Activated effector memory CD4-positive, alpha-beta T cell treated with Interleukin-2 at 50 U/mL for 16 hours (primary cell): ENCODE data around the gene KCNK7.

Experiments used
- DNase-seq: peaks from one replicate; pipeline ENCODE4 v3.0.0-alpha.2; 2020

Gene KCNK7

DNA sequence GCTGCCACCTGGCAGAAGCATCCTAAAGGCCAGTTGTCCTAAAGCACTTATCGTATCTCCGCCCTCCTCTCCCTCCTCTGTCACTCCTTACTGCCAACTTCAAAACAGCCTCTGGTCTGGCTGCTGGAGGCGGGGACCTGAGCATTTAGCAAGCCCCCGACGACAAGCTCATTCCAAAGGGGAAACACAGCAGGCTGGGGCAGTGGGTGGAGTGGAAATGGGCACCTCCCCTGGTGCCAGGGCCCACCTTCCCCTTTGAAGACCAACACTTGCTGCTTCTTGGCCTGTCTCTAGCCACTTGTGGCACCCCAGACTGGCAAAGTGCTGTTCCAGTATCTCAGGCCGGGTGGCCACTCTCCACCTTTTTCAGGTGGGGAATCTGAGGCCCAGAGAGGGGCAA is 14.8 kb upstream of the KCNK7 start:
- no peak for DNase-seq

DNA sequence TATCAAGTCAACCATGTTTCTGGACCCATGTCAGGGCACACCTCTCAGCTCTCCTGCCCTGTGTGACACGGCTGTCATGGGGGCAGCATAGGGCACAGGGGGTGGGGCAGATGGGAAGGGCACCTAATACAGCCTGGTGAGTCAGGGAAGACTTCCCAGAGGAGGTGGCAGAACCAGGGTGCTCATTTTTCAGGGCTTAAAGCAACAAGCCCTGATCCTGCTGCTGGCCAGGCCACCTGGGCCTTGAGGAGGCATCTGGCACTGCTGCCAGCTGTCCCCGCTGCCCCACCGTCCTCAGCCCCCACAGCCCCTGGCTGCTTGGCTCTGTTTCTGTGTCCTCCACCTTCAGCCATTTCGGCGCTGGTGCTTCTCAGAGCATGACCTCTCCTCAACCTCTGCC is 14.1 kb upstream of the KCNK7 start:
- DNase-seq: no peak

DNA sequence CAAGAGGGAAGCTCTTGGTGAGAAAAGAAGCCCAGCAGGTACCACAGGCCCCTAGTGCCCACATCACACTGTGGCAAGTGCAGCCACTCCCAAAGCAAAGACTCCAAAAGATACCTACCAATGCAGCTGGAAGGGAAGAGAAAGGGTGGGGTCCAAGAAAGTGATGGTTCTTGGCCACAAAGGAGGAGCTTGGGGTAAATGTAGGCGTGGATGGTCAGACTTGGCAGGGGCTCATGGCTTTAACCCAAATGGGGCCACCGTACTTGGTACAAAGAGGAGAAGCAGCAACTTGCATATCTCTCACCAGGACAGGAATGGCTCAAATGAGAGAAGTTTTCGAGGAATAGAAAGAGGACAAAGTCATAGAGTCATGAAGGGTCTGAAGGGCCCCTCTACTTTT is 13.6 kb upstream of the KCNK7 start:
- DNase-seq: no peak

DNA sequence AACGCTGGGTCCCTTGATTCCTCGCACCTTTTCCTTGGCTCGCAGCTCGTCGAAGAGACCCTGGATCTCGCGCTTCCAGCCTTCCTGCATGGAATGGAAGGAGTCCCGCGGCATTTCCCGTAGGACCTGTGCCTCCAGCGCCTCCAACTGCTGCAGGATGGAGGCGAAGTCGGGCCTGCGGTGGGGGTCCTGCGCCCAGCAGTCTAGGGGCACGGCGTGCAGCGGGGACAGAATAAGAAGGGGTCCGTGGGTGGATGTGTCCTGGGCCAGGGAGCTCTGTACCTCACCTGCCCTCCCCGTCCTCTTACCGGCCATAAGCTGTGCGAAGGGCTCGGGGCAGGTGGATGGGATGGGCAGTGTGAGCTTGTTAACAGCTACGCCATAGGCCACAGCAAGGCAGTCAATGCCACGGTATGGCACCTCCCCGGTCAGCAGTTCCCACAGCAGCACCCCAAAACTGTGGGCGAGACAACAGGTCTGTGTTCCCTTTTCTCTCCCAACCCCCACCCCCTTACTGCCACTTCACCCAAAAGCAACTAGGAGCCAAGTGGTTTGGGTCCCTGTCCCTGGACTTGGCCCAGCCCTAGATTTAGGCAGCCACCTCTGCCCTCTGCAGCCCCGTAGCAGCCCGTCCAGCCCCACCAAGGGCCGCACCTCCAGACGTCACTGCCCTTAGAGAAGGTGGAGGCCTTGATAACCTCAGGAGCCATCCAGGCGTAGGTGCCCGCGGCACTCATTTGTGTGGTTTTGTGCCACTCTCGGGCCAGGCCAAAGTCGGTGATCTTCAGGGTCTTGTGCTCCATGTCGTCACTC is 12.2 kb upstream of the KCNK7 start:
- no peak for DNase-seq

DNA sequence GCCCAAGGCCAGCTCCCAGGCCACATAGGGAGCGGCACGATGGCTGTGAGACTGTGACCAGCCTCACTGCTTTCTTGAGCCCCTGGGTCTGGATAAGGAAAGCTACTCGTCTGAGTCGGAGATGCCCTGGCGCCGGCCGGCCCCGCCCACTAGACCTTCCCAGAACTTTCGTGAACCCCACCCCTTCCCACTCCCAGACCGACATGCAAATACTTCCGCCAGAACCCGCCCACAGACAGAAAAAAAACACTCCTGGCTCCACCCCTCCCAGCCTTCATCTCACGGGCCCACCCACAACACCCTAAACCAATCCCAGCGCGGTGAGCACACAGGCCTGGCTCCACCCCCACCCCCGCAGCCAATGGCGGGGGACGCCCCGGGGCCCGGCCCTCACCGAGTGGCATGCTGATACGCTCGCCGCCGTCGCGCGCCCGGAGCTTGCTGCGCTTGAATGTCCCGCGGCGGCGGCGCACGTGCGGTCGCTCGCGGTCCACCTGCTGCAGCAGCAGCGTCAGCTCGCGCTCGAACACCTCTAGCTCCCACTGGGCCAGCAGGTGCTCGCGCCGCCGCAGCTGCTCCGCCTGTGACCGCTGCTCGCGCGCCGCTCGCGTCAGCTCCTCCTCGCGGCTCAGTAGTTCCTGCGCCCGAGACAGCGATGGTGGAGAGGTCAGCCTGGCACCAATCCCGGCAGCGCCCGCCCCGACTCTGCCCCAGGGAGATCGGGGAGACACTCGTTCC is 11.4 kb upstream of the KCNK7 start:
- no peak for DNase-seq

DNA sequence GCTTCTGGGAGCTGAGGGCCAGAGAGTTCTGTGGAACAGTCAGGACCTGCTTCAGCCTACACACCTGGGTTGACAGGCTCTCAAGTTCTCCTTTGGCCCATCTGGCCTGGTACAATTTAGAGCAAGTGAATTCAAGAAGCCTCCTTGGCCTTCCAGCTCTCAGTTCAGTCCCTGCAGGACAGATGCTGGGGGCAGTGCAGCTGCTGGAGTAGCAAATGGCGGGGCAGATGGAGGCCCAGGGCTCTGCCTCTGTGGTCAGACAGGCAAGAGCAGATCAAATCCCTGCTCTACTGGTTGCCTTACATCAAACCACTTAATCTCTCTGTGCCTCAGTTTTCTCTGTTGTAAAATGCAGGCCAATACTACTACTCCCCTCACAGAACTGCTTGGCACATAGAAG is 8.7 kb upstream of the KCNK7 start:
- no peak for DNase-seq

DNA sequence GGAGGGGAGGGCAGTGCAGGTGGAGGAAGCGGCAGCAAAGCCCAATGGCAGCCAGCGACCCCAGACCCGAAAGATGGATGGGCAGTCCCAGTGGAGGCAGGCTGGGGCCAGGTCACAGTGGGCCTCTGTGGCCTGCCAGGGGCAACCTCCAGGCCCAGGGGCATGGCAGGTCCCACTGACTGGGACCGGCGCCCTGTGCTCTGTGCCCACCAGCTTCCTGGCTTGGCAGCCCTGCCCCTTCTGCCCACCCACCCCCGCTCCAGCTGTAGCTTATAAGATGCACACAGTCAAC is 4.3 kb upstream of the KCNK7 start:
- DNase-seq: no peak

DNA sequence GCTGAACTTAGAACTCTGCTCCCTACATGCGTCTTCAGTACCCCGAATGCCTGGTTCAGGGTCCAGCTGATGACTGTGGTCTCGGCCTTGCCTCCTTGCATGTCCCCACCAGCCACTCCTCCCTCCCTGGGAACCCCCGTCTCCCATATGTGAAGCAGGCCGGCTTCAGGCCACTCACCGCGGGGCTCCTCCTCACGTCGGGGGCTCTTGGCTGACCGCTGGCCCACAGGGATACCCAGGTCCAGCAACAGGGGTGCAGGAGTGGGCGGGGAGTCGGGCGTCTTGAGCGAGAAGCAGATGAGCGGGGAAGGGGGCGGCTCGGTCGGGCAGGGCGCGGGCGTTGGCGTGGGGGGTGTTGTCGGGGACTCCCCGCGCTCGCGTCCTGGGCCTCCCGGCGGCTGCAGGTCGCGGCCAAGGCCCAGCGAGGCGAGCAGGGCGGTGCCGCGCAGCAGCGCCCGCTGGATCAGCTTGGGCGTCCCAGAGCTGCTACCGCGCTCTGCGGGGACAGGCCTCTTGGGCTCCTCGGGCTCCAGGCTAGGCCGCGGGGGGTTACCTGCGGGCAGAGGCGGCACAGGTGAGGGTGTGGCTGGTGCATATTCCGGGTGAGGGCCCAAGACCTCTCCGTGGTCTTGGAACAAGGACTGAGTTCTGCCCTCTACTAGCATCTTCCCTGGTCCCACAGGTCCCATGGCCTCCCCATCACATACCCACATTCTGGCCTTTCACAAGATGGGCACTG is 3.8 kb upstream of the KCNK7 start:
- no peak for DNase-seq

DNA sequence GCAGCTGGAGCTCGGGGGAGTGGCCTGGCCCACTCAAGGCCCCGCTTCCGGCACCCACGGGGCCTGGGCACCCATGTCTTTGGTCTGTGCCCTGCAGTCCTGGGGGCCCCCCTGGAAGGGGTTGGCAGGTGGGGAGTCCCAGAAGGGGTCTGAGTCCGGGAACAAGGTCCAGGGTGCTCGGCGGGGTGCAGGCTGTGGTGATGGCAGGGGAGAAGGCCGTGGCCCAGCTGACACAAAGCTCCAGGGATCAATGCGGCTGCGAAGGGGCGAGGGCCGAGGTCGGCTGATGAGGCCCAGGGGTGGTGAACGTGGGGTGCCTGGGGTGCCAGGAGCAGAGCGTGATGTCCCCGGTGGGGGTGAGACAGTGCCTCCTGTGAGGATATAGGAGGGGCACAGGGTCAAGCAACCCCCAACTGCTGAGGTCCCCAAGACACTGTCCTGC is 2.7 kb upstream of the KCNK7 start:
- no peak for DNase-seq

DNA sequence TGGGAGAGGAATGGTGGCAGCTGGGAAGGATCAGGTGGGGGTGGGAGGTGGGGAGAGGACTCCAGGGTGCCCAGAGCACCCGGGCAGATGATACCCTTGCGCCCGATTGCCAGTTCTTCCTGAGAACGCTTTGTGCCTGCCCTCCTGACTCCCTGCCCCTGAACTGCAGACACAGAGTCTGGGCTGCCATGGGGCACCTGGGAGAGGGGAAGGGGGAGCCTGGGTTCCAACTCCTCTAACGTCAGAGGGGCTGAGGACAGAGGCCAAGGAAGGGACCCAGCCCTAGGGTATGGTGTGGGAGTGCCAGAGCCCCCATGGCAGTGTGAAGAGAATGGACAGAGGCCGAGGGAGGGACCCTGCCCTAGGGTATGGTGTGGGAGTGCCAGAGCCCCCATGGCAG is 920 bp upstream of the KCNK7 start:
- DNase-seq: no peak

DNA sequence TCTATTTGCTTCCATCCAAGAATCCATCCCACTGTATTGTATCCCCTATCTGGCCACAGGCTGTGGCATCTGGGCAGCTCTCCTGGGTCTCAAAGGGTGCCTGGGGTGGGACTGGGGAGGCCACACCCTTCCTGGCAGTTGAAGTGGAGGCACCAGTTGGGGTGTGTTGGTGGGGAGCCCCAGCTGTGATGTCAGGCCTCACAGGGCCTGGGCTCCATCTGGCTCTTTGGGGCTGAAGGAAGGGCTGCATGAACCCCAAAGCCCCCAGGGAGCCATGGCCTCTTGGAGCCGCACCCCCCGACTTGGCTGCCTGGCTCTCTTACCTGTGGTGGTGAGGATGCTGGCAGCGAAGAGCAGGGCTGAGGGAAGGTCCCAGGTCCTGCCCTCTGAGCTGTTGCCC is 469 bp downstream of the KCNK7 start:
- no peak for DNase-seq

DNA sequence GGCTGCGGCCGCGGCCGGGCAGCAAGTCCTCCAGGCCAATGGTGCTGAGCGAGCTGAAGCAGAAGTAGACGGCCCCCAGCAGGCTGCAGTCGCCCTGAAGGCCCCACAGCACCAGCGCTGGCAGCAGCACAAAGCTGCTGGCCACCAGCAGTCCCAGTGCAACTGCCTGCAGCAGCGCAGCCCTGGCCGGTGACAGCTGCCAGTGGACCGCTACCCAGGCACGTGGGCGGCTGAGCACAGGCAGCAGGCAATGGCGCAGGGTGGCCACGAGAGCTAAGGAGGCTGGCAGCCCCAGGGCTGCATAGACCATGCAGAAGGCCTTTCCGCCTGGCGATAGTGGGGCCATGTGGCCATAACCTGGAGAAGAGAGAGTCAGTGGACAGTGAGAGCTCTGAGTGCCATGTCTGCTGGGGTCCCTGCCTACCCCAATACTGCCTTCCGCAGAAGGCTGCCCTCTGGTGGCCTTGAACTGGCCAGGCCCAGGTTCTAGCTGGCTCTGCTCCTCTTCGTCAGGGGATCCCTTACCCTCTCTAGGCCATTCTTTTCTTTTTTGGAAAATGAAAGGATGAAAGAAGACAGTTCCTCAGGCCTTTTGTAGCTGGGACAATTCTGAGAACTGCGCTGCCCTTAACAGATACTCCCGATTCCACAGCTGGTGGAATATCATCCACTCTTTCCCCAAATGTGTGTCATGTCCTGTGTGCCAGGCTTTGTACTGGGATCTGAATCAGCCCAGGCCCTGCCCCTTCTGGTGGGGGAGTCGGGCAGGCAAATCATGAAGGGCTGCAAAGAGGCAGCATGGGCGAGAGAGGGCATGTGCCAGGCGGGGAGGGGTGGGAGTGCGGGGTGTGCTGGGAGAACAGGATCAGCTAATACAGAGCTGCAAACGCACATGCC is 1.8 kb downstream of the KCNK7 start:
- no peak for DNase-seq

DNA sequence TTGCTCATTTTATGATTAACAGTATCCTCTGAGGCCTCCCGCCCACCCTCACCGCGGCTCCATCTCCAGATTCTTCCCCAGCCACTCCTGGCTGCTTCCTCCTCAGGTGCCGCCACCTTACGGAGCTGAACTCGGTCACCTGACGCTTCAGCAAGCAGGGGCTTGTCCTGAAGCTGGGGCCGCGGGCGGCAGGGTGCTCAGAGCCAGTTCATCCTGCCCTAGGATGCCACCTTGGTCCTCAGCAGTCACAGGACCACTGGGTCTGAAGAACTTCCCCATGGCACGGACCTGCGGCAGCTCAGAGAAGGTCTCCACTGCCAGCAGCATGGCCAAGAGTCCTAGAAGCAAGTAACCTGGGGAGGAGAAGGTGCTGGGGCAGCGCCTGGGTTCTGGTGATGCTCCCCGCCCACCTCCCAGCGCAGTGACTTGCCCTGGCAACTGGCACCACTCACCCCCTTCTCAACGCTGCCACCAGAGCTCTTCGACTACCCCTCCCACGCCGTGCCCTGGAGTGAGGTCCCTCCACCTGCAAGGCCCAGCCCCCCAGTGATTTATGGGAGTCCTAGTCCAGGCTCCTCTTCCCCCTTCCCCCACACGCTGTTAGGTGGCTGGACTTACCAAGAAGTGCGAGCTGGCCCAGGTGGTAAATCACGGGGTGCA is 2.6 kb downstream of the KCNK7 start:
- no peak for DNase-seq

DNA sequence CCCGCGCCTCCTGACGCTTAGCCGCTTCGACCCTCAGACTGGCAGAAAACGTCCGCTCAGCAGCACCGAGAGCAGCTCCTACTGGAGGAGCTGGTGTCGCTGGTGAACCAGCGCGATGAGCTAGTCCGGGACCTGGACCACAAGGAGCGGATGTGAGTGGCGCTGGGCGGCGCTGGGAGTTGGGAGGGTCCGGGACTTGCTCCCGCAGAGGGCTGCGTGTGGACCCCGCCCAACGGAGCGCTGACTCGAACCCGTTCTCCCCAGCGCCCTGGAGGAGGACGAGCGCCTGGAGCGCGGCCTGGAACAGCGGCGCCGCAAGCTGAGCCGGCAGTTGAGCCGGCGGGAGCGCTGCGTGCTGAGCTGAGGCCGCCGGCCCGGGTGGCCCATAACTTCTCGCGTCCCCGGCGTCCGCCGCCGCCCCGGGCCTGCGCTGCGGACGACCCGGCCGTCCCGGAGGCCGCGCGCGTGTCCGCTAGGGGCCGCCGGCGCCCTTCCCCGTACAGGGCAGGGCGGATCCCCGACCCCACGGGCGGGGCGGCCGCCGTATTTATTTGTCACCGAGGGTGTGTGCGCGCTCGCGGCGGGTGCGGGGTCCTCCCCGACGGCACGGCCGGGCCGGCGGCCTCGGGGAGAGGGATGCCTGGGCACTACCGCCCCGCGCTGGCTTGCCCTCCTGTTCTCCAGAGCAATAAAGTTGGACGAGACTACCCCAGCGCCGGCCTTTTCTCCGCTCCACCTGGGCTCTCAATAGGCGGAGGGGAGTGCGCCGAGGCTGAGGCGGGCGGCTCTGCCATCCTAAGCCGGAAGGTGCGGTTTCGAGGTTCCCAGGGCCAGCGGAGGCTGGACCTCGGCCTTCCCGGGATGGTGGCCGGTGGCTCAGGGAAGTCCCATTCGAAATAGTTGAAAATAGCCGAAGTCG is 3.4 kb downstream of the KCNK7 start:
- DNase-seq: no peak

DNA sequence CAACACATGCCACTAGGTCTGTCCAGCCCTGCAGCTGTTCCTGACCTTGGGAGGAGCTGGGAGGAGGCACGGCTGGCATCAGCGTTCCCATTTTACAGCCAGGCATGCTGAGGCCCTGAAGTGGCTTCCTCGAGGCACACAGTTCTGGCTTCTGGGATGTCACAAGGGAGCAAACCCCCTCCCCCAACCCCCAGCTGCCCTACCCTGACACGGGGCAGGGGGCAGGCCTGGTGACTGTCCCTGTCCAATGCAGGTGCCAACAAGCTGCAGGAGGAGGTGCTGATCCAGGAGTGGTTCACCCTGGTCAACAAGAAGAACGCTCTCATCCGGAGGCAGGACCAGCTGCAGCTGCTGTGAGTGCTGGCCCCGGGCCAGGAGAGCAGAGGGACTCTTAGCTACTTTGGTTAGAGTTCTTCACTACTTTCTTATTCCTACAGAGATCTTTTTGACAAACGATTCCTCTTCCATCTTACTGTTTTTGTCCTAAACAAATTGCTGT is 5.3 kb downstream of the KCNK7 start:
- no peak for DNase-seq

DNA sequence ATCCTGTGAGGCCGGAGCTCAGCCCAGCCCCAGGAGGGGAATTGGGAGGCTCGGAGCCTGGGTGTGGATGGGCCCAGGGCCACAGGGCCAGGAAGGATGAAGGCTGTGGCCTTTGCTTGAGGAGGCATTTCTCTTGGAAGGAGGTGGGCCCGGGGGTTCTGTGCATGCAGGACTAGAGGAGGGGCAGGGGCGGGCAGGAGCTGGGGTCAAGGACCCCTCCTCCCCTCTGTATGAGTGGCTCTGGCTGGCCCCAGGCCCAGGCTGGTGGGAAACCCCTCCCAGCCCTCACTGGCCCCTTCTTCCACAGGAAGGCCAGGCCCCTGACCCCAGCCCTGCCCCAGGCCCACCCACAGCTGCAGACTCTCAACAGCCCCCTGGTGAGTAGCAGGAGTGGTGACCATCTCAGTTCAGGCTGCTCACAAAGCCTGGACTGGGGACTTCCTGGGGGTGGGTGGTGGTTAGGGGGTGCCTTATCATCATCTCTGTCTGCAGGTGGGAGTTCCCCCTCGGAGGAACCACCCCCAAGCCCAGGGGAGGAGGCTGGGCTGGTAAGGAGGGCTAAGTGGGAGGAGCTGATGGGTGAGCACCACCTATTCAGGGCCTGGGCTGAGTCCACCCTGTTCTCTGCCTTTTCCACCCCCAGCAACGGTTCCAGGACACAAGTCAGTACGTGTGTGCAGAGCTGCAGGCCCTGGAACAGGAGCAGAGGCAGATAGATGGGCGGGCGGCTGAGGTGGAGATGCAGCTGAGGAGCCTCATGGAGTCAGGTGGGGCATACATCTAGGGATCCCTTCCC is 6.0 kb downstream of the KCNK7 start:
- DNase-seq: no peak

DNA sequence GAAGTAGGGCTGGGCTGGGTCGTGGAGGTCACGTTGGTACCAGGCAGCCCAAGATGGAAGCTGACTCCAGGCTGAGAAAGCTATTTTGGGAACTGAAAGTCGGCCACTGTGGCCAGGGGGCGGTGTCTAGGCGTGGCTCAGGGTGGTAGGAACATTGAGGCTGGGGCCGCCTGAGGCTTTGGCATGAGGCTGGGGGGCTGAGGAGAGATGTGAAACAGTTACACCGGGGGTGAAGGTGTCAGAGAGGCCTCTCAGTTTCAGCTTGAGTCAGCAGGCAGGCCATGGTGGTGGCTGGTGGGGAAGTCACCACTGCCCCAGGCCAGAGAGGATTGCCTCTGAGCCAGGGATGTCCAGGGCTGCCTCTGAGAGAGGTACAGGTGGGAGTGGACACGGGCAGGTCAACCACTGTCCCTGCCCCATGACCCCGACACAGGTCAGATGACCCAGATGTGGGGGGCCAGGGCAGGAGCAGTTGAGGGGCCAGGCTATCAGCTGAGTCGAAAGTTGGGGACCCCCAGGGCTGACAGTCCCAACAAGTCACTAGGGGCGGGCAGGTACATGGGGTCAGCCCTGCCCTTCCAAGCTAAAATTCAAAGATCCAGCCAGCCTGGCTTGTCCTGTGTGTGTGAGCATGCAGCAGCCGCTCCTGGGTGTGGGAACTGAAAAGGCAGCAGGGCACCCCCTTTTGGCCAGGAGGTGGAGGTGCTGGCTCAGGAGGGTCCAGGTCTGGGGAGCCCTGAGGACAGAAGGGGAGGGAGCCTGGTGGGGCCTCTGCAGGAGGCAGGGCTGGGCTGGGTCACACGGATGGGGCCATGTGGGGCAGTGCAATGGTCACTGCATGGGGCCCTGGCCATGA is 7.2 kb downstream of the KCNK7 start:
- peak; percentile 60 for DNase-seq

DNA sequence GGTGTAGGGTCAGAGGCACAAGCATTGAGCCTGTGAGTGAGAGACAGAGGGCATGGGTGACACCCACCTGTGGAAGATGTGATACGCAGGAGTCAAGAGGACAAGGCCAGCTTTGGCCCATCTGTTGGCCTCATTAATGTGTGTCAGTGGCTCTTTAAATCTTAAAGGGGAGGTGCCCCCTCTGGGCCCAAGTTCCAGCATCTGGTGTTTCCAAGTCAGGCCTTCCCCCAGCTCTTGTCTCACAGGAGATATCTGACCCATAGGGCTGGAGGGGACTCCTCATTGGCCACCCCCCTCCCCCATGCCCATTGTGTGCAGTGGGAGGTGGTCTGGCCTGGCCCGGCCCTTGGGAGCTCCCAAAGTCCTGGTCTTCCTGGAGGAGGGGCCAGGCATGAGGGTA is 8.9 kb downstream of the KCNK7 start:
- DNase-seq: no peak

DNA sequence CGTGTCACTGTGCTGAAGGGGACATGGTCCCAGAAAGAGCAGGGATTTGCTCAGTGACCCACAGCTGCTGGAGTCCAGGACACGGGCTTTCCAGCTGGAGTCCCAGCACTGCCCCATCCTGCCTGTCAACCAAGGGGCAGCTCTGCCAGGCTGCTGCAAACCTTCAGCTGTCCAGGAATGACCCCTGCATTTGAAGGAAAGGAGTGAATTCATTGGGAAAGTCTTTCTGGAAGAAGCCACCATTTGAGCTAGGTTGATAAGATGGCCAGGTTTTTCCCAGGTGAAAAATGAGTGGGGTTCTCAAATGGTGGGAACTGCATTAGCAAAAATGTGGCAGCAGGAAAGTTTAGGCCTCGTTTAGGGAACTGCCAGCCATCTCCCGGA is 9.4 kb downstream of the KCNK7 start:
- DNase-seq: no peak
